Uterus (tissue), 4 donors: ENCODE data around the gene GJA3. TPM values are rescaled to one million over a fixed set of nuclear protein-coding genes. Genes with fewer than 3 reads are reported as not detected.
A peak's percentile ranks its signal among the peaks of the same experiment; 100 is the strongest.

Experiments
- DNase-seq, 2 donors: peaks; one replicate each; pipeline ENCODE4 v3.0.0-alpha.2; 2019 to 2020
- H3K27ac ChIP-seq, 2 donors: fragments of 200-600 bp; sonication (generic); 1 replicate in 1 of 2; 2 replicates in 1 of 2; pipeline ENCODE4 v1.5.1; 2016 to 2018
- H3K27me3 ChIP-seq, 2 donors: fragments of 200-600 bp; sonication (generic); one replicate each; pipeline ENCODE4 v1.5.1; 2018 to 2019; ENCODE audit warnings: control low read depth in 1 of 2
- H3K36me3 ChIP-seq, 2 donors: fragments of 200-600 bp; sonication (generic); one replicate each; pipeline ENCODE4 v1.5.1; 2019; ENCODE audit warnings: control low read depth in 1 of 2
- H3K4me1 ChIP-seq, 2 donors: fragments of 200-600 bp; sonication (generic); one replicate each; pipeline ENCODE4 v1.5.1; 2018 to 2019; ENCODE audit warnings: control low read depth in 1 of 2
- H3K4me3 ChIP-seq, 2 donors: fragments of 200-600 bp; sonication (generic); 1 replicate in 1 of 2; 2 replicates in 1 of 2; pipeline ENCODE4 v1.5.1; 2018 to 2019; ENCODE audit warnings: mild to moderate bottlenecking in 1 of 2
- H3K9me3 ChIP-seq, 2 donors: fragments of 200-600 bp; sonication (generic); one replicate each; pipeline ENCODE4 v1.5.1; 2019; ENCODE audit warnings: control low read depth in 1 of 2
- CTCF ChIP-seq, 4 experiments: fragments of 200-600 bp in 2 of 4; fragments of 450-650 bp in 2 of 4; sonication (generic) in 2 of 4; IDR thresholded peaks; one replicate each; pipeline ENCODE4 v1.5.1; 2016 to 2019; ENCODE audit warnings: antibody characterized with exemption in 4 of 4, mild to moderate bottlenecking in 2 of 4, moderate library complexity in 1 of 4
- POLR2A ChIP-seq, 2 donors: fragments of 450-650 bp; IDR thresholded peaks; one replicate each; pipeline ENCODE4 v1.6.1; 2016; ENCODE audit warnings: antibody characterized with exemption in 2 of 2, mild to moderate bottlenecking in 1 of 2, moderate library complexity in 1 of 2
- intact Hi-C: fragments of 100-400 bp; cut with DNase I; formaldehyde crosslinking; loops from one replicate; pipeline ENCODE4 v1.15.1; 2023; ENCODE audit warnings: low total_unique reads
- total RNA-seq, 4 donors: library from RNA; depleted of rRNA in 3 of 4; stranded (reverse); fragments of >200 nt in 3 of 4; gene quantifications; one replicate each; pipeline versions ENCODE4 v1.1.0 to v1.2.4, GENCODE V29; 2014 to 2023
- donor health status: DM: yes; HTN: yes; CAD: no.

The GJA3 gene
- total RNA-seq, 4 donors from 2014 or later: 0.07 to 0.37 TPM; not detected in 2

GRCh38 chr13:20131057-20131832, 29.6 kb downstream of the GJA3 start:
- TF ChIP-seq POLR2A (IDR thresholded peaks at IDR 0.05) (no peak), CTCF (IDR thresholded peaks at IDR 0.05) (no peak)
- H3K9me3 ChIP-seq: no peaks in the 10 kb centered on the region
- intact Hi-C loops: no loop called here
- H3K4me1 ChIP-seq: peaks cover 0 to 5% of the 10 kb centered on the region in 2 donors
- DNase-seq: no peak
- no peak overlapping the region for H3K4me3 ChIP-seq
- peaks cover 0 to 12% of the 10 kb centered on the region in 2 donors for H3K27me3 ChIP-seq
- no peaks in the 10 kb centered on the region for H3K36me3 ChIP-seq
- H3K27ac ChIP-seq: no peak overlapping the region

- H3K4me3 ChIP-seq: no peak overlapping the region
- peaks cover 0 to 6% of the 10 kb centered on the region in 2 donors for H3K27me3 ChIP-seq
- H3K4me1 ChIP-seq: peaks cover 0 to 5% of the 10 kb centered on the region in 2 donors
- H3K36me3 ChIP-seq: no peaks in the 10 kb centered on the region
- no peak overlapping the region for H3K27ac ChIP-seq
- H3K9me3 ChIP-seq: no peaks in the 10 kb centered on the region
- intact Hi-C loops: no loop called here
- DNase-seq: no peak
- TF ChIP-seq CTCF (IDR thresholded peaks at IDR 0.05) (no peak), POLR2A (IDR thresholded peaks at IDR 0.05) (no peak)
These were observed 30.2 kb downstream of the GJA3 start for GRCh38 chr13:20130652-20131051.

GRCh38 chr13:20130012-20130411, 30.8 kb downstream of the GJA3 start:
- no peak overlapping the region for H3K27ac ChIP-seq
- no peaks in the 10 kb centered on the region for H3K36me3 ChIP-seq
- no peaks in the 10 kb centered on the region for H3K27me3 ChIP-seq
- no peak for TF ChIP-seq POLR2A (IDR thresholded peaks at IDR 0.05)
- no peak for TF ChIP-seq CTCF (IDR thresholded peaks at IDR 0.05)
- H3K4me3 ChIP-seq: no peak overlapping the region
- no peak for DNase-seq
- peaks cover 0 to 5% of the 10 kb centered on the region in 2 donors for H3K4me1 ChIP-seq
- H3K9me3 ChIP-seq: no peaks in the 10 kb centered on the region
- intact Hi-C loops: no loop called here

GRCh38 chr13:20129076-20129475, 31.8 kb downstream of the GJA3 start:
- Histone ChIP-seq H3K27ac (no peak overlapping the region), H3K36me3 (no peaks in the 10 kb centered on the region), H3K9me3 (no peaks in the 10 kb centered on the region), H3K4me1 (peaks cover 0 to 5% of the 10 kb centered on the region in 2 donors), H3K4me3 (no peak overlapping the region), H3K27me3 (no peaks in the 10 kb centered on the region)
- intact Hi-C loops: no loop called here
- no peak for TF ChIP-seq CTCF (IDR thresholded peaks at IDR 0.05)
- no peak for DNase-seq

GRCh38 chr13:20128459-20128931, 32.4 kb downstream of the GJA3 start:
- H3K27ac ChIP-seq: peak overlapping the region; percentile 71 to 75
- peaks cover 0 to 5% of the 10 kb centered on the region in 2 donors for H3K4me1 ChIP-seq
- peak overlapping the region; percentile 42 to 44 for H3K4me3 ChIP-seq
- H3K36me3 ChIP-seq: no peaks in the 10 kb centered on the region
- intact Hi-C loops: no loop called here
- H3K9me3 ChIP-seq: no peaks in the 10 kb centered on the region
- TF ChIP-seq POLR2A (IDR thresholded peaks at IDR 0.05) (no peak), CTCF (IDR thresholded peaks at IDR 0.05) (peak in 1 of 4 experiments; percentile 33)
- H3K27me3 ChIP-seq: no peaks in the 10 kb centered on the region
- no peak for DNase-seq
